HT1080 (cell line): ENCODE data around the gene SIPA1. TPM values are rescaled to one million over a fixed set of nuclear protein-coding genes. Genes with fewer than 3 reads are reported as not detected.

Experiments
- DNase-seq: peaks from one replicate; pipeline ENCODE4 v3.0.0-alpha.2; 2015; ENCODE audit warnings: low read depth
- total RNA-seq: library from RNA; depleted of rRNA; stranded (reverse); fragments of >200 nt; shearing (Covaris generic); gene quantifications from 2 replicates; pipeline ENCODE4 v1.2.3, GENCODE V29; 2014

The SIPA1 gene
- total RNA-seq, 1 experiment from 2014 or later: 19.2 TPM

GRCh38 chr11:65606876-65607613 is 30.9 kb upstream of the SIPA1 start:
- peak; percentile 25 for DNase-seq

GRCh38 chr11:65607614-65608426 is 30.1 kb upstream of the SIPA1 start:
- DNase-seq: no peak

GRCh38 chr11:65609229-65609628 is 28.7 kb upstream of the SIPA1 start:
- DNase-seq: no peak

- DNase-seq: no peak
Measured at GRCh38 chr11:65609665-65610064, 28.2 kb upstream of the SIPA1 start.

GRCh38 chr11:65610404-65610803 is 27.5 kb upstream of the SIPA1 start:
- no peak for DNase-seq

- DNase-seq: peak; percentile 31
Measured at GRCh38 chr11:65611028-65611757, 26.7 kb upstream of the SIPA1 start.

- no peak for DNase-seq
Measured at GRCh38 chr11:65611758-65612603, 25.9 kb upstream of the SIPA1 start.

GRCh38 chr11:65612691-65613090 is 25.2 kb upstream of the SIPA1 start:
- no peak for DNase-seq

- DNase-seq: no peak
Measured at GRCh38 chr11:65613091-65613928, 24.6 kb upstream of the SIPA1 start.

GRCh38 chr11:65615229-65615949 is 22.5 kb upstream of the SIPA1 start, which contains the start of gene PCNX3:
TSS of gene PCNX3 (plus strand) at chr11:65615776. CDS start at chr11:65616312, 536 bp downstream.
- DNase-seq: peak; percentile 100

GRCh38 chr11:65615950-65616574 is 21.8 kb upstream of the SIPA1 start:
- no peak for DNase-seq

GRCh38 chr11:65616575-65617001 is 21.3 kb upstream of the SIPA1 start:
- DNase-seq: no peak

GRCh38 chr11:65617136-65617850 is 20.6 kb upstream of the SIPA1 start:
- DNase-seq: no peak

- DNase-seq: no peak
Measured at GRCh38 chr11:65617990-65618751, 19.7 kb upstream of the SIPA1 start.

GRCh38 chr11:65618763-65619162 is 19.1 kb upstream of the SIPA1 start:
- no peak for DNase-seq

- no peak for DNase-seq
Measured at GRCh38 chr11:65619281-65619928, 18.5 kb upstream of the SIPA1 start.

GRCh38 chr11:65620666-65621065 is 17.2 kb upstream of the SIPA1 start:
- DNase-seq: no peak
